Neural progenitor cell (in vitro differentiated cells): Measurements from ENCODE around the gene IGSF9. TPM values are rescaled to one million over a fixed set of nuclear protein-coding genes. Genes with fewer than 3 reads are reported as not detected.

Experiments
- DNase-seq: peaks from one replicate; pipeline ENCODE4 v3.0.0-alpha.2; 2016; ENCODE audit warnings: low spot score
- H2AFZ ChIP-seq: fragments of 200-600 bp; sonication (generic); replicated peaks from 2 replicates; pipeline ENCODE4 v1.6.1; 2016; ENCODE audit warnings: antibody characterized with exemption
- H3F3A ChIP-seq: fragments of 200-600 bp; sonication (generic); 2 replicates; pipeline ENCODE4 v1.6.1; 2016; ENCODE audit warnings: antibody characterized with exemption, low read depth
- H3K27ac ChIP-seq: fragments of 200-600 bp; sonication (generic); 2 replicates; pipeline ENCODE4 v1.5.1; 2016; ENCODE audit warnings: mild to moderate bottlenecking
- H3K27me3 ChIP-seq: fragments of 200-600 bp; sonication (generic); 2 replicates; pipeline ENCODE4 v1.6.1; 2016; ENCODE audit warnings: mild to moderate bottlenecking, moderate library complexity
- H3K36me3 ChIP-seq: fragments of 200-600 bp; sonication (generic); 2 replicates; pipeline ENCODE4 v1.5.1; 2016
- H3K4me1 ChIP-seq: fragments of 200-600 bp; sonication (generic); 2 replicates; pipeline ENCODE4 v1.6.1; 2016; ENCODE audit warnings: mixed run types
- H3K4me2 ChIP-seq: fragments of 200-600 bp; sonication (generic); 2 replicates; pipeline ENCODE4 v1.6.1; 2016
- H3K4me3 ChIP-seq: fragments of 200-600 bp; sonication (generic); 2 replicates; pipeline ENCODE4 v1.5.1; 2016
- H3K79me2 ChIP-seq: fragments of 200-600 bp; sonication (generic); 2 replicates; pipeline ENCODE4 v1.6.1; 2016; ENCODE audit warnings: low read depth
- H3K9ac ChIP-seq: fragments of 200-600 bp; sonication (generic); 2 replicates; pipeline ENCODE4 v1.6.1; 2016
- H3K9me3 ChIP-seq: fragments of 200-600 bp; sonication (generic); 2 replicates; pipeline ENCODE4 v1.5.1; 2016; ENCODE audit warnings: low read depth
- H4K20me1 ChIP-seq: fragments of 200-600 bp; sonication (generic); 2 replicates; pipeline ENCODE4 v1.6.1; 2016; ENCODE audit warnings: low read depth
- H3K27ac Mint-ChIP-seq: 3 replicates; pipeline ENCODE4 v1.8.0; 2021; ENCODE audit warnings: mixed read lengths
- H3K27me3 Mint-ChIP-seq: 2 replicates; pipeline ENCODE4 v1.8.0; 2022; ENCODE audit warnings: low read depth, mild to moderate bottlenecking, inconsistent platforms, moderate library complexity, mixed read lengths; ENCODE audit not compliant: insufficient read depth
- H3K36me3 Mint-ChIP-seq: 3 replicates; pipeline ENCODE4 v1.8.0; 2021; ENCODE audit warnings: mixed read lengths
- H3K4me1 Mint-ChIP-seq: 3 replicates; pipeline ENCODE4 v1.8.0; 2021; ENCODE audit warnings: mixed read lengths
- H3K4me3 Mint-ChIP-seq: 3 replicates; pipeline ENCODE4 v1.8.0; 2021; ENCODE audit warnings: mild to moderate bottlenecking, moderate library complexity, mixed read lengths
- H3K9me3 Mint-ChIP-seq: 3 replicates; pipeline ENCODE4 v1.8.0; 2020; ENCODE audit warnings: mixed read lengths
- CTCF ChIP-seq: fragments of 200-600 bp; sonication (generic); IDR thresholded peaks from 2 replicates; pipeline ENCODE4 v1.5.1; 2017; ENCODE audit warnings: antibody characterized with exemption, mild to moderate bottlenecking
- EZH2 ChIP-seq: fragments of 200-600 bp; sonication (generic); IDR thresholded peaks from 2 replicates; pipeline ENCODE4 v1.6.1; 2017; ENCODE audit warnings: antibody characterized with exemption, mild to moderate bottlenecking, moderate library complexity
- EZH2phosphoT487 ChIP-seq: fragments of 200-600 bp; sonication (generic); IDR thresholded peaks from 2 replicates; pipeline ENCODE4 v1.6.1; 2017; ENCODE audit warnings: antibody characterized with exemption
- microRNA-seq: library from miRNA; unstranded; fragments of <30 nt; microRNA quantifications from one replicate; pipeline ENCODE4, GENCODE V29; 2016
- small RNA-seq: library from RNA; depleted of rRNA; stranded (forward); fragments of <200 nt; gene quantifications from one replicate; pipeline ENCODE3, GENCODE V24; 2015
- total RNA-seq: library from RNA; depleted of rRNA; stranded (reverse); fragments of >200 nt; gene quantifications from 2 replicates; pipeline ENCODE4 v1.2.3, GENCODE V29; 2015; ENCODE audit warnings: low replicate concordance

The IGSF9 gene
- total RNA-seq, 1 donor from 2014 or later, result 3.3 TPM

GRCh38 chr1:159879136-159879535, 66.3 kb downstream of the IGSF9 start:
- no peaks in the 10 kb centered on the region for H3K9me3 Mint-ChIP-seq
- H3K4me1 Mint-ChIP-seq, result no peaks in the 10 kb centered on the region
- no peaks in the 10 kb centered on the region for H3K79me2 ChIP-seq
- H3K27ac ChIP-seq, result no peak overlapping the region
- TF ChIP-seq EZH2phosphoT487, result no peak
- no peaks in the 10 kb centered on the region for H3K27me3 ChIP-seq
- no peak overlapping the region for H3K4me2 ChIP-seq
- H3K4me3 ChIP-seq, result no peak overlapping the region
- H3K4me3 Mint-ChIP-seq, result no peak overlapping the region
- H3K36me3 ChIP-seq, result no peaks in the 10 kb centered on the region
- no peak for DNase-seq
- no peaks in the 10 kb centered on the region for H3K36me3 Mint-ChIP-seq
- no peaks in the 10 kb centered on the region for H3K4me1 ChIP-seq
- no peaks in the 10 kb centered on the region for H3K9me3 ChIP-seq
- peaks cover 6% of the 10 kb centered on the region for H3K27me3 Mint-ChIP-seq
- H3F3A ChIP-seq, result no peaks in the 10 kb centered on the region
- no peak overlapping the region for H3K9ac ChIP-seq
- no peak overlapping the region for H2AFZ ChIP-seq
- no peaks in the 10 kb centered on the region for H4K20me1 ChIP-seq
- H3K27ac Mint-ChIP-seq, result no peak overlapping the region

GRCh38 chr1:159877695-159878444, 67.5 kb downstream of the IGSF9 start:
- H4K20me1 ChIP-seq, result no peaks in the 10 kb centered on the region
- no peaks in the 10 kb centered on the region for H3K79me2 ChIP-seq
- no peak overlapping the region for H3K9ac ChIP-seq
- no peaks in the 10 kb centered on the region for H3K4me1 ChIP-seq
- H3K27ac ChIP-seq, result no peak overlapping the region
- H3K4me2 ChIP-seq, result no peak overlapping the region
- Mint-ChIP-seq H3K4me1 (no peaks in the 10 kb centered on the region), H3K27ac (no peak overlapping the region), H3K36me3 (no peaks in the 10 kb centered on the region), H3K27me3 (peaks cover 6% of the 10 kb centered on the region), H3K9me3 (no peaks in the 10 kb centered on the region), H3K4me3 (no peak overlapping the region)
- no peak overlapping the region for H3K4me3 ChIP-seq
- TF ChIP-seq EZH2phosphoT487 (no peak), EZH2 (no peak), CTCF (no peak)
- no peaks in the 10 kb centered on the region for H3K27me3 ChIP-seq
- no peaks in the 10 kb centered on the region for H3K9me3 ChIP-seq
- H2AFZ ChIP-seq, result no peak overlapping the region
- no peaks in the 10 kb centered on the region for H3K36me3 ChIP-seq
- DNase-seq, result no peak
- no peaks in the 10 kb centered on the region for H3F3A ChIP-seq

Small RNA genes lying within 50 kb of the gene (microRNA-seq; reads per million reads assigned to microRNA genes)
- gene MIR4259, result not detected

Small RNA genes lying within 50 kb of the gene (small RNA-seq; reads per million reads assigned to genes)
- gene MIR4259, result not detected

Other genes with a start within 250 kb of the IGSF9 start
- not detected in 2 replicates for gene CRP, start 231.0 kb downstream of the IGSF9 start, total RNA-seq
- 3.1 and 19.8 TPM in 2 replicates for gene DUSP23, start 164.7 kb downstream of the IGSF9 start, total RNA-seq
- gene FCRL6, start 143.3 kb downstream of the IGSF9 start, total RNA-seq, result not detected in 2 replicates
- not detected in 2 replicates for gene SLAMF8, start 118.7 kb downstream of the IGSF9 start, total RNA-seq
- gene VSIG8, start 83.0 kb downstream of the IGSF9 start, total RNA-seq, result not detected in 2 replicates
- not detected in 2 replicates for gene CFAP45, start 45.4 kb downstream of the IGSF9 start, total RNA-seq
- 3.9 and 12.1 TPM in 2 replicates for gene TAGLN2, start 20.1 kb downstream of the IGSF9 start, total RNA-seq
- gene SLAMF9, start 8.6 kb upstream of the IGSF9 start, total RNA-seq, result not detected in 2 replicates
- gene PIGM, start 86.4 kb upstream of the IGSF9 start, total RNA-seq, result 4.5 and 7.1 TPM in 2 replicates
- gene KCNJ10, start 124.5 kb upstream of the IGSF9 start, total RNA-seq, result 0.15 TPM in 1 of 2 replicates, not detected in the other
- gene KCNJ9, start 135.9 kb upstream of the IGSF9 start, total RNA-seq, result 0.09 TPM in 2 replicates
- gene IGSF8, start 153.0 kb upstream of the IGSF9 start, total RNA-seq, result 9.4 and 23.4 TPM in 2 replicates
- gene ATP1A2, start 170.1 kb upstream of the IGSF9 start, total RNA-seq, result 88.6 and 154 TPM in 2 replicates
- 0.17 and 0.62 TPM in 2 replicates for gene ATP1A4, start 206.0 kb upstream of the IGSF9 start, total RNA-seq
- gene CASQ1, start 245.0 kb upstream of the IGSF9 start, total RNA-seq, result 0.50 TPM in 1 of 2 replicates, not detected in the other